HG03439 (cell line): ENCODE data around the gene KRTAP5-6.

Experiments used
- ATAC-seq: cut with Tn5 transposase; IDR thresholded peaks from one replicate; pipeline ENCODE4 v1.9.1; 2021; ENCODE audit warnings: mild to moderate bottlenecking, moderate library complexity; ENCODE audit not compliant: unreplicated experiment

KRTAP5-6 gene

DNA sequence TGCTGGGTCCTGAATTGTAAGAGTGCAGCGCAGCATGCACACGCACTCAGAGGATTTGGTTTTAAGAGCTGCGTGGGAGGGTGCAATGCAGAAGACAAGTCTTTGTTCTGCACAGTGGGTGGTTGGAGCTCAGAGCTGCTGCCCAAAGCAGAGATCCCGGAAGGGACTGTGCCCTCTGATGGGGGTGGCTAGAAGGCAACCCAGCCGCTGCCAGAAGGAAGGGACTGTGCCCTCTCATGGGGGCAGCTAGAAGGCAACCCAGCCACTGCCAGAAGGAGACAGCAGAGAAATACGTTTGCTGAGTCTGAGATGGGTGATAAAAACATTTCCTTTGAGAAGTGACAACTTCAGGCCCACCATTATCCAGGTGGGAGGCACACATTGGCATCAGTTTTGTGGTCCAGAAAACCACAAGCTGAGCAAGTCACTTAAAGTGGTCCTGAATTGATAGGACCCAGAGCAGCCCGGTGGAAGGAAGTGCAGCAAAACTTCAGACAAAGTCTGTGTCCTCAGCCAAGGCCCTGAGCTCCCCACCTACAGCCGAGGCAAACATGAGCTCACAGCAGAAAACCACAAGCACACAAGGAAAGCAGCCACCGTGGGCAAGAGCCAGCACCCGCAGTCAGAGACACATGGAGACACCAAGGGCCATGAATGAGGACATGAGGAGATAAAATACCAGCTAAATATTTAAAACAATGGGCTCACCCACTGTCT is 4.3 kb downstream of the KRTAP5-6 start:
- no peak for ATAC-seq

DNA sequence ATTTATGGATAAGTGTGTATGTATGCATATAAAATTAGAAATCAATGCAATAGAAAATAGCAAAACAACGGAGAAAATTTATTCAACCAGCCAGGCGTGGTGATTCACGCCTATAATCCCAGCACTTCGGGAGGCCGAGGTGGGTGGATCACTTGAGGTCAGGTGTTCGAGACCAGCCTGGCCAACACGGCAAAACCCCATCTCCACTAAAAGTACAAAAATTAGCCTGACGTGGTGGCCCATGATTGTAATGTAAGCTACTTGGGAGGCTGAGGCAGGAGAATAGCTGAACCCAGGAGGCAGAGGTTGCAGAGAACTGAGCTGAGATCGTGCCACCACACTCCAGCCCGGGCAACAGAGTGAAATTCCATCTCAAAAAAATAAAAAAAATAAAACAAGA is 5.5 kb downstream of the KRTAP5-6 start:
- no peak for ATAC-seq

- ATAC-seq = no peak
Observed at GRCh38 chr11:1703146-1703545, 6.2 kb downstream of the KRTAP5-6 start.

GRCh38 chr11:1705126-1706052 is 8.4 kb downstream of the KRTAP5-6 start:
- ATAC-seq = no peak

GRCh38 chr11:1706634-1707400 is 9.8 kb downstream of the KRTAP5-6 start:
- no peak for ATAC-seq

DNA sequence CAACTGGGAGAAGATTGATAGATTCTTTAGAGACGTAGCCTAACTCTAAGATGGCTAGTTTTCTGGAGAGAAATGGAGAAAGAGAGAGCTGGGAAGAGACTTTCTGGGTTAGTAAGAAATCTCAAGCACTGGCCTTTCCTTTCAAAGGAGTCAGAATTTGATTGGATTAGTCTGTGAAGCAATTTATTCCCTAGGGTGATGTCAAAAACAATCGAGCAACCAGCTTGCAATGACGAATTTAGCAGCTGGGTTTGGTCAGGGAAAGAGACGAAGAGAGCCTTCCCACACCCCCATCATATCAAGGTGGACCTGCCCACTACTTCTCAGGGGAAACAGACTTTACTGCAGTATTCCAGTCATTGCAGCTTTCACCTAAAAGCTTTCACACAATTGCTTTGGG is 10.8 kb downstream of the KRTAP5-6 start:
- no peak for ATAC-seq

DNA sequence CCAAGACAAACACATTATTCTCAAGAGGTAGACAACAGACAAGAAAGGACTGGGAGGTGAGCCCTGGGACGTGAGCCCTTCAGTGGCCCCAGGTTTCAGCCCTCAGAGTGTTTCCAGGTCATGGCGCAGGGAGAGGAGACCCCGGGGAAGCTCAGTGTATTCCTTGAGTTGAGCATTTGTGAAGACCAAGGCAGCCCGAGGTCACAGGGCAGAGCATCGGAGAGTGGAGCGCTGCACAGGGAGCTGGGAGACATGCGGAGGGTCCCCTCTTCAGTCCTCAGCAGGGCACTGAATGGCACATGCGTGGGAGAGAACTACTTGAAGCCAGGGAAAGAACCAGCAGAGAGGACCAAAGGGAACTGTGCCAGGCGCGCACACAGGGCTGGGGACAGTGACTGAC is 11.7 kb downstream of the KRTAP5-6 start:
- no peak for ATAC-seq

- ATAC-seq = no peak
Observed at GRCh38 chr11:1714908-1715885, 18.2 kb downstream of the KRTAP5-6 start.

GRCh38 chr11:1717745-1718144 is 20.8 kb downstream of the KRTAP5-6 start:
- ATAC-seq = no peak

GRCh38 chr11:1718326-1718725 is 21.3 kb downstream of the KRTAP5-6 start:
- ATAC-seq = no peak

- no peak for ATAC-seq
Observed at GRCh38 chr11:1719781-1720180, 22.8 kb downstream of the KRTAP5-6 start.

GRCh38 chr11:1727096-1727690 is 30.2 kb downstream of the KRTAP5-6 start:
- no peak for ATAC-seq

GRCh38 chr11:1727861-1728260 is 30.9 kb downstream of the KRTAP5-6 start:
- ATAC-seq = no peak

- ATAC-seq = no peak
Observed at GRCh38 chr11:1728301-1728700, 31.3 kb downstream of the KRTAP5-6 start.

- no peak for ATAC-seq
Observed at GRCh38 chr11:1728931-1729691, 32.1 kb downstream of the KRTAP5-6 start.

- no peak for ATAC-seq
Observed at GRCh38 chr11:1729692-1730011, 32.7 kb downstream of the KRTAP5-6 start.

DNA sequence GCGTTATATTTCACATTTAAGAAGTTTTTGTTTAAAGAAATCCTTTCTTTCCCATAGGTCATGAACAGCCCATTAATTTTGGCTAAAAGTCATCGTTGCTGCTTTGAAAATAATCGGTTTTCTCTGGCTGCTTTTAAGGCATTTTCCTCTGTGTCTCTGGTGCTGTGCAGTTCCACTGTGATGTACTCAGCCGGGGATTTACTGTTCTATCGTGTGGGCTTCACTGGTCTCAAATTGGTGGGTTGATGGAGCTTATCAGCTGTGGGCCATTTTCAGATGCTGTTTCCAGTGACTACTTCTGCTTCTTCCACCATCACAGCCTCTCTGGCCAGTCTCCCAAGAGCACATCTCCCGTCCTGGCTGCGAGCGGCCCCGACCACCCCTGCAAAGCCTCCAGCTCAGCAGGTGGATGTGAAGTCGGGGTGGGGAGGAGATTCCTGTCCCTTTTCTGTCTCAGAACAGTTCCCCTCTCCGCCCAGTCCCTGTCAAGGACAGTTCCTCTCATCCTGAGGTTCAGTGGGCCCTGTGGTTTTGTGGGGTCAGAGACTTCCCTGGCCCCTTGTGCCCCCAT is 33.1 kb downstream of the KRTAP5-6 start:
- ATAC-seq = no peak

GRCh38 chr11:1731451-1732059 is 34.6 kb downstream of the KRTAP5-6 start:
- ATAC-seq = no peak
